Fibroblast of lung (primary cell): ENCODE results near the gene CES3.
"Not testable (repeated sequence)": the region's sequence is repeated elsewhere in the genome, so short reads cannot be mapped to it uniquely, and the experiment has no call there.

Experiments used
- CTCF ChIP-seq, 2 donors: IDR thresholded peaks in 1 of 2; conservative IDR thresholded peaks in 1 of 2; 1 replicate in 1 of 2; 2 replicates in 1 of 2; pipeline ENCODE4 v1.5.1; 2011 to 2012; ENCODE audit warnings: low read length in 2 of 2, control low read depth in 1 of 2, inconsistent platforms in 1 of 2, low read depth in 1 of 2, mild to moderate bottlenecking in 1 of 2
- EZH2 ChIP-seq: IDR thresholded peaks from 2 replicates; pipeline ENCODE4 v1.5.1; 2012; ENCODE audit warnings: low read length, control low read depth, mild to moderate bottlenecking; ENCODE audit errors: missing control alignments

- not testable (repeated sequence) for TF ChIP-seq CTCF (conservative IDR thresholded peaks at IDR 0.05 in 1 of 2, IDR thresholded peaks at IDR 0.05 in 1 of 2; ENCODE audit: low read depth in 1 of 2, low read length in 2 of 2); EZH2
These were observed 13.3 kb downstream of the CES3 start for GRCh38 chr16:66974156-66974931.
